HepG2 (cell line): ENCODE measurements around the gene FOXK2. TPM values are rescaled to one million over a fixed set of nuclear protein-coding genes. Genes with fewer than 3 reads are reported as not detected.

Experiments used
- ASH2L ChIP-seq: fragments of 300-600, 200-600 bp; sonication (generic); IDR thresholded peaks from 2 replicates; pipeline ENCODE4 v1.7.0; 2017; ENCODE audit warnings: low read depth, mild to moderate bottlenecking, moderate library complexity, mixed read lengths, low read length; ENCODE audit not compliant: insufficient read length
- GATAD2A ChIP-seq: IDR thresholded peaks from 2 replicates; pipeline ENCODE4 v1.6.1; 2016
- KLF16 ChIP-seq, 2 experiments: sonication (generic) in 1 of 2; formaldehyde crosslinking in 1 of 2; IDR thresholded peaks; 2 replicates each; pipeline versions ENCODE4 v1.6.1 to v1.8.0; 2016 to 2023; ENCODE audit warnings: missing genetic modification reagents in 2 of 2, missing compliant biosample characterization in 1 of 2
- RBM22 ChIP-seq: fragments of 200-400 bp; formaldehyde crosslinking; optimal IDR thresholded peaks from 2 replicates; pipeline ENCODE3; 2017; ENCODE audit warnings: mild to moderate bottlenecking, low read length, moderate library complexity
- RBM39 ChIP-seq: fragments of 200-400 bp; formaldehyde crosslinking; IDR thresholded peaks from one replicate; pipeline ENCODE4 v1.6.1; 2018; ENCODE audit warnings: antibody characterized with exemption, mild to moderate bottlenecking, low read depth, low read length; ENCODE audit not compliant: poor library complexity, severe bottlenecking
- RXRB ChIP-seq: IDR thresholded peaks from 2 replicates; pipeline ENCODE4 v1.6.1; 2016; ENCODE audit warnings: borderline replicate concordance, missing genetic modification reagents, missing compliant biosample characterization
- SALL1 ChIP-seq: sonication (generic); formaldehyde crosslinking; IDR thresholded peaks from 2 replicates; pipeline ENCODE4 v1.8.0; 2022; ENCODE audit warnings: mild to moderate bottlenecking, missing genetic modification reagents
- TBX2 ChIP-seq: sonication (generic); formaldehyde crosslinking; IDR thresholded peaks from 2 replicates; pipeline ENCODE4 v1.5.0; 2020; ENCODE audit warnings: missing genetic modification reagents, mild to moderate bottlenecking, borderline replicate concordance
- ZFY ChIP-seq: sonication (generic); formaldehyde crosslinking; IDR thresholded peaks from 2 replicates; pipeline ENCODE4 v1.4.0; 2020; ENCODE audit warnings: missing genetic modification reagents
- ZNF207 ChIP-seq: fragments of 450-650 bp; IDR thresholded peaks from 2 replicates; pipeline ENCODE4 v1.6.1; 2016; ENCODE audit warnings: antibody characterized with exemption, borderline replicate concordance
- ZNF235 ChIP-seq: sonication (generic); formaldehyde crosslinking; IDR thresholded peaks from 2 replicates; pipeline ENCODE4 v1.8.1; 2023; ENCODE audit warnings: mild to moderate bottlenecking, missing genetic modification reagents, borderline replicate concordance
- ZNF530 ChIP-seq: sonication (generic); formaldehyde crosslinking; IDR thresholded peaks from 2 replicates; pipeline ENCODE4 v1.5.0; 2020; ENCODE audit warnings: low read depth, mild to moderate bottlenecking, missing genetic modification reagents
- ZNF547 ChIP-seq: sonication (generic); formaldehyde crosslinking; IDR thresholded peaks from 2 replicates; pipeline ENCODE4 v1.5.1; 2020; ENCODE audit warnings: mild to moderate bottlenecking, missing genetic modification reagents
- polyA plus RNA-seq, 8 experiments: library from polyadenylated mRNA; depleted of rRNA in 3 of 8; stranded (reverse) in 7 of 8; unstranded in 1 of 8; fragments of >200 nt; fragmentation: Illumina TruSeq in 4 of 8; extraction: Trizol in 4 of 8; gene quantifications; 2 replicates each; pipeline versions ENCODE4 v1.2.1 to v1.2.3, GENCODE V29; 2011 to 2016; ENCODE audit warnings: low read depth in 4 of 8, missing spikeins in 1 of 8, mixed read lengths in 1 of 8; ENCODE audit not compliant: insufficient read depth in 1 of 8
- total RNA-seq, 5 experiments: library from RNA; depleted of rRNA; stranded (reverse); fragments of >200 nt; fragmentation: Illumina TruSeq; extraction: Trizol; gene quantifications; 2 replicates each; pipeline ENCODE4 v1.2.3, GENCODE V29; 2016; ENCODE audit warnings: low read depth in 1 of 5
- TF ChIP-seq, protein P1 (sequence below): sonication (generic); formaldehyde crosslinking; IDR thresholded peaks from 2 replicates; pipeline ENCODE4 v1.9.0; 2021; ENCODE audit warnings: mild to moderate bottlenecking, missing genetic modification reagents
- TF ChIP-seq, protein P2 (sequence below): sonication (generic); formaldehyde crosslinking; IDR thresholded peaks from 2 replicates; pipeline ENCODE4 v1.4.0; 2020; ENCODE audit warnings: missing genetic modification reagents
- TF ChIP-seq, protein P3 (sequence below): sonication (generic); formaldehyde crosslinking; IDR thresholded peaks from 2 replicates; pipeline ENCODE4 v1.4.0; 2020; ENCODE audit warnings: mild to moderate bottlenecking, low read depth, missing genetic modification reagents
- TF ChIP-seq, protein P4 (sequence below): IDR thresholded peaks from 2 replicates; pipeline ENCODE4 v1.6.1; 2012; ENCODE audit warnings: inconsistent platforms

The FOXK2 gene
- total and polyA plus RNA-seq, 2 of the 13 experiments (the other 11 are each of a cell fraction or from before 2014, with no cell fraction given), result 67.1 to 67.2 TPM

DNA sequence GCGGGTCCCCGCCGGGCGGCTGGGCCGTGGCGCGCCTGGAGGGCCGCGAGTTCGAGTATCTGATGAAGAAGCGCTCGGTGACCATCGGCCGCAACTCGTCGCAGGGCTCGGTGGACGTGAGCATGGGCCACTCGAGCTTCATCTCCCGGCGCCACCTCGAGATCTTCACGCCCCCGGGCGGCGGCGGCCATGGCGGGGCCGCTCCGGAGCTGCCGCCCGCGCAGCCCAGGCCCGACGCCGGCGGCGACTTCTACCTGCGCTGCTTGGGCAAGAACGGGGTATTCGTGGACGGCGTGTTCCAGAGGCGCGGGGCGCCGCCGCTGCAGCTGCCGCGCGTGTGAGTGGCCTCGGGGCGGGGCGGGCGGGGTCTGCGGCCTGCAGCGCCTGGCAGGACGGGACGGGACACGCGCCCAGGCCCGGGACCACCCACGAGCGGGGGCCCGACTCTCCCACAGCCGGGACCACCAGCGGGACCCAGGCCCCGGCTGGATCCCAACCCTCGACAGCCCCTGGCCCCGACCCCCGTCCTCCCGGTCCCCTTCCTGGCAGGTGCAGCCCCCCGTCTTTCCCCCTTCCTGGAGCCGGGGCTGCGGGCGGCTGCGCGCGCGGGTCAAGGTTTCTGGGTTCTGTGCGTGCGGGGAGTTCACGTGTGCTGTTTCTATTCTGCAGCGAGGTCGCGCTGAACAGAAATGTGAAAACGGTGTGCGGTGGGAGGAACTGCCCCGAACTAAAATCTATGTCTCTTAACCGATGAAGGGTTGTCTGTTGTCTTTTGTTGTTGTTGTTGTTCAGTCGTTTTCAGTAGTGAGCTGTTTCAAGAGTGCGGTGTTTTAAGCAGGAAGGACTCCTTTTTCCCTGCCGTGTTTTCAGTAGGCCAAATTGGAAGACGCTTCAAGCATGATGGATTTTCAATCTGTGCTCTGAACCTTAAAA, 705 bp downstream of the FOXK2 start (continued):
- TF ChIP-seq, protein P1, sequence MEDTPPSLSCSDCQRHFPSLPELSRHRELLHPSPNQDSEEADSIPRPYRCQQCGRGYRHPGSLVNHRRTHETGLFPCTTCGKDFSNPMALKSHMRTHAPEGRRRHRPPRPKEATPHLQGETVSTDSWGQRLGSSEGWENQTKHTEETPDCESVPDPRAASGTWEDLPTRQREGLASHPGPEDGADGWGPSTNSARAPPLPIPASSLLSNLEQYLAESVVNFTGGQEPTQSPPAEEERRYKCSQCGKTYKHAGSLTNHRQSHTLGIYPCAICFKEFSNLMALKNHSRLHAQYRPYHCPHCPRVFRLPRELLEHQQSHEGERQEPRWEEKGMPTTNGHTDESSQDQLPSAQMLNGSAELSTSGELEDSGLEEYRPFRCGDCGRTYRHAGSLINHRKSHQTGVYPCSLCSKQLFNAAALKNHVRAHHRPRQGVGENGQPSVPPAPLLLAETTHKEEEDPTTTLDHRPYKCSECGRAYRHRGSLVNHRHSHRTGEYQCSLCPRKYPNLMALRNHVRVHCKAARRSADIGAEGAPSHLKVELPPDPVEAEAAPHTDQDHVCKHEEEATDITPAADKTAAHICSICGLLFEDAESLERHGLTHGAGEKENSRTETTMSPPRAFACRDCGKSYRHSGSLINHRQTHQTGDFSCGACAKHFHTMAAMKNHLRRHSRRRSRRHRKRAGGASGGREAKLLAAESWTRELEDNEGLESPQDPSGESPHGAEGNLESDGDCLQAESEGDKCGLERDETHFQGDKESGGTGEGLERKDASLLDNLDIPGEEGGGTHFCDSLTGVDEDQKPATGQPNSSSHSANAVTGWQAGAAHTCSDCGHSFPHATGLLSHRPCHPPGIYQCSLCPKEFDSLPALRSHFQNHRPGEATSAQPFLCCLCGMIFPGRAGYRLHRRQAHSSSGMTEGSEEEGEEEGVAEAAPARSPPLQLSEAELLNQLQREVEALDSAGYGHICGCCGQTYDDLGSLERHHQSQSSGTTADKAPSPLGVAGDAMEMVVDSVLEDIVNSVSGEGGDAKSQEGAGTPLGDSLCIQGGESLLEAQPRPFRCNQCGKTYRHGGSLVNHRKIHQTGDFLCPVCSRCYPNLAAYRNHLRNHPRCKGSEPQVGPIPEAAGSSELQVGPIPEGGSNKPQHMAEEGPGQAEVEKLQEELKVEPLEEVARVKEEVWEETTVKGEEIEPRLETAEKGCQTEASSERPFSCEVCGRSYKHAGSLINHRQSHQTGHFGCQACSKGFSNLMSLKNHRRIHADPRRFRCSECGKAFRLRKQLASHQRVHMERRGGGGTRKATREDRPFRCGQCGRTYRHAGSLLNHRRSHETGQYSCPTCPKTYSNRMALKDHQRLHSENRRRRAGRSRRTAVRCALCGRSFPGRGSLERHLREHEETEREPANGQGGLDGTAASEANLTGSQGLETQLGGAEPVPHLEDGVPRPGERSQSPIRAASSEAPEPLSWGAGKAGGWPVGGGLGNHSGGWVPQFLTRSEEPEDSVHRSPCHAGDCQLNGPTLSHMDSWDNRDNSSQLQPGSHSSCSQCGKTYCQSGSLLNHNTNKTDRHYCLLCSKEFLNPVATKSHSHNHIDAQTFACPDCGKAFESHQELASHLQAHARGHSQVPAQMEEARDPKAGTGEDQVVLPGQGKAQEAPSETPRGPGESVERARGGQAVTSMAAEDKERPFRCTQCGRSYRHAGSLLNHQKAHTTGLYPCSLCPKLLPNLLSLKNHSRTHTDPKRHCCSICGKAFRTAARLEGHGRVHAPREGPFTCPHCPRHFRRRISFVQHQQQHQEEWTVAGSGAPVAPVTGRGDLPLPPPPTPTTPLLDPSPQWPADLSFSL, result 0 out of 2 replicates have a peak, but pooled peaks have one; percentile 43
- no peak for TF ChIP-seq ZNF530 (CRISPR knock-in tag)
- TF ChIP-seq TBX2 (CRISPR knock-in tag), result peak; percentile 56; the same call in 1 of the 2 replicates
- 0 out of 2 replicates have a peak, but pooled peaks have one; percentile 29 for TF ChIP-seq ZNF235 (CRISPR knock-in tag)
- TF ChIP-seq, protein P2, sequence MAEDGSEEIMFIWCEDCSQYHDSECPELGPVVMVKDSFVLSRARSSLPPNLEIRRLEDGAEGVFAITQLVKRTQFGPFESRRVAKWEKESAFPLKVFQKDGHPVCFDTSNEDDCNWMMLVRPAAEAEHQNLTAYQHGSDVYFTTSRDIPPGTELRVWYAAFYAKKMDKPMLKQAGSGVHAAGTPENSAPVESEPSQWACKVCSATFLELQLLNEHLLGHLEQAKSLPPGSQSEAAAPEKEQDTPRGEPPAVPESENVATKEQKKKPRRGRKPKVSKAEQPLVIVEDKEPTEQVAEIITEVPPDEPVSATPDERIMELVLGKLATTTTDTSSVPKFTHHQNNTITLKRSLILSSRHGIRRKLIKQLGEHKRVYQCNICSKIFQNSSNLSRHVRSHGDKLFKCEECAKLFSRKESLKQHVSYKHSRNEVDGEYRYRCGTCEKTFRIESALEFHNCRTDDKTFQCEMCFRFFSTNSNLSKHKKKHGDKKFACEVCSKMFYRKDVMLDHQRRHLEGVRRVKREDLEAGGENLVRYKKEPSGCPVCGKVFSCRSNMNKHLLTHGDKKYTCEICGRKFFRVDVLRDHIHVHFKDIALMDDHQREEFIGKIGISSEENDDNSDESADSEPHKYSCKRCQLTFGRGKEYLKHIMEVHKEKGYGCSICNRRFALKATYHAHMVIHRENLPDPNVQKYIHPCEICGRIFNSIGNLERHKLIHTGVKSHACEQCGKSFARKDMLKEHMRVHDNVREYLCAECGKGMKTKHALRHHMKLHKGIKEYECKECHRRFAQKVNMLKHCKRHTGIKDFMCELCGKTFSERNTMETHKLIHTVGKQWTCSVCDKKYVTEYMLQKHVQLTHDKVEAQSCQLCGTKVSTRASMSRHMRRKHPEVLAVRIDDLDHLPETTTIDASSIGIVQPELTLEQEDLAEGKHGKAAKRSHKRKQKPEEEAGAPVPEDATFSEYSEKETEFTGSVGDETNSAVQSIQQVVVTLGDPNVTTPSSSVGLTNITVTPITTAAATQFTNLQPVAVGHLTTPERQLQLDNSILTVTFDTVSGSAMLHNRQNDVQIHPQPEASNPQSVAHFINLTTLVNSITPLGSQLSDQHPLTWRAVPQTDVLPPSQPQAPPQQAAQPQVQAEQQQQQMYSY (CRISPR knock-in tag), result peak; percentile 50
- TF ChIP-seq, protein P3, sequence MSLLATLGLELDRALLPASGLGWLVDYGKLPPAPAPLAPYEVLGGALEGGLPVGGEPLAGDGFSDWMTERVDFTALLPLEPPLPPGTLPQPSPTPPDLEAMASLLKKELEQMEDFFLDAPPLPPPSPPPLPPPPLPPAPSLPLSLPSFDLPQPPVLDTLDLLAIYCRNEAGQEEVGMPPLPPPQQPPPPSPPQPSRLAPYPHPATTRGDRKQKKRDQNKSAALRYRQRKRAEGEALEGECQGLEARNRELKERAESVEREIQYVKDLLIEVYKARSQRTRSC, result no peak
- TF ChIP-seq, protein P4, sequence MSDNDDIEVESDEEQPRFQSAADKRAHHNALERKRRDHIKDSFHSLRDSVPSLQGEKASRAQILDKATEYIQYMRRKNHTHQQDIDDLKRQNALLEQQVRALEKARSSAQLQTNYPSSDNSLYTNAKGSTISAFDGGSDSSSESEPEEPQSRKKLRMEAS, result peak; percentile 33
- peak; percentile 42; the same call in 1 of the 2 replicates for TF ChIP-seq GATAD2A (CRISPR knock-in tag)
- TF ChIP-seq ZNF547 (CRISPR knock-in tag), result 0 out of 2 replicates have a peak, but pooled peaks have one; percentile 3
- peak in 1 of 2 experiments; percentile 31; a peak in 1 of 4 replicates for TF ChIP-seq KLF16 (CRISPR knock-in tag; IDR thresholded peaks at IDR 0.05)
- TF ChIP-seq ASH2L, result peak; percentile 61
- TF ChIP-seq ZFY (CRISPR knock-in tag), result peak; percentile 67
- peak; percentile 39 for TF ChIP-seq RBM39
- TF ChIP-seq RXRB, result peak; percentile 40; the same call in 1 of the 2 replicates
- TF ChIP-seq SALL1 (CRISPR knock-in tag), result peak; percentile 47
- TF ChIP-seq RBM22, result no peak
- no peak for TF ChIP-seq ZNF207
